ENCODE results near the gene SEPTIN8.

DNA sequence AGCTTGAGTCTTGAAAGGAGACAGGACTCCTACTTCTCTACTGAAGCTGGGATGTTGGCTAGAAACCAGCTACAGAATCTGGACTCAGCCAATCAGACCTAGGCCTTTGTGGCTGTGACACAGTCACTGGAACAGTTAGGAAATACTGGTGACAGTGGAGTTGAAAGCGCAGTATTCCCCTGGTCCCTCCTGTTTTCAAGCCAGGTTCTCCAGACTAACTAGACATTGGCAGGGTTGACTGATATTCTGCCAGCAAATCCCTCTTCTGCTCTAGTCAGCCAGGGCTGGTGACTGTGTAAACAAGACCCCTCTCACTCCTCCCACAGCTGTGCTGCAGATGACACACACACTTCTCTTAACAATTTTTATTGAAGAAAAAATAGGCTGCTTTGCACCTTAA lies 44.8 kb upstream of the SEPTIN8 start:
- TF ChIP-seq ARNT (IDR thresholded peaks at IDR 0.05) (no peak), ZNF384 (IDR thresholded peaks at IDR 0.05) (no peak), FOXK2 (IDR thresholded peaks at IDR 0.05) (no peak), FOXM1 (IDR thresholded peaks at IDR 0.05; ENCODE audit: borderline replicate concordance) (no peak), ELF4 (IDR thresholded peaks at IDR 0.05) (no peak), SUZ12 (IDR thresholded peaks at IDR 0.05) (no peak)
- TF ChIP-seq, protein P1, sequence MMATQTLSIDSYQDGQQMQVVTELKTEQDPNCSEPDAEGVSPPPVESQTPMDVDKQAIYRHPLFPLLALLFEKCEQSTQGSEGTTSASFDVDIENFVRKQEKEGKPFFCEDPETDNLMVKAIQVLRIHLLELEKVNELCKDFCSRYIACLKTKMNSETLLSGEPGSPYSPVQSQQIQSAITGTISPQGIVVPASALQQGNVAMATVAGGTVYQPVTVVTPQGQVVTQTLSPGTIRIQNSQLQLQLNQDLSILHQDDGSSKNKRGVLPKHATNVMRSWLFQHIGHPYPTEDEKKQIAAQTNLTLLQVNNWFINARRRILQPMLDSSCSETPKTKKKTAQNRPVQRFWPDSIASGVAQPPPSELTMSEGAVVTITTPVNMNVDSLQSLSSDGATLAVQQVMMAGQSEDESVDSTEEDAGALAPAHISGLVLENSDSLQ (IDR thresholded peaks at IDR 0.05), result no peak

Measured in HEK293T (cell line).